ENCODE measurements around the gene DIPK1B.

DIPK1B gene

DNA sequence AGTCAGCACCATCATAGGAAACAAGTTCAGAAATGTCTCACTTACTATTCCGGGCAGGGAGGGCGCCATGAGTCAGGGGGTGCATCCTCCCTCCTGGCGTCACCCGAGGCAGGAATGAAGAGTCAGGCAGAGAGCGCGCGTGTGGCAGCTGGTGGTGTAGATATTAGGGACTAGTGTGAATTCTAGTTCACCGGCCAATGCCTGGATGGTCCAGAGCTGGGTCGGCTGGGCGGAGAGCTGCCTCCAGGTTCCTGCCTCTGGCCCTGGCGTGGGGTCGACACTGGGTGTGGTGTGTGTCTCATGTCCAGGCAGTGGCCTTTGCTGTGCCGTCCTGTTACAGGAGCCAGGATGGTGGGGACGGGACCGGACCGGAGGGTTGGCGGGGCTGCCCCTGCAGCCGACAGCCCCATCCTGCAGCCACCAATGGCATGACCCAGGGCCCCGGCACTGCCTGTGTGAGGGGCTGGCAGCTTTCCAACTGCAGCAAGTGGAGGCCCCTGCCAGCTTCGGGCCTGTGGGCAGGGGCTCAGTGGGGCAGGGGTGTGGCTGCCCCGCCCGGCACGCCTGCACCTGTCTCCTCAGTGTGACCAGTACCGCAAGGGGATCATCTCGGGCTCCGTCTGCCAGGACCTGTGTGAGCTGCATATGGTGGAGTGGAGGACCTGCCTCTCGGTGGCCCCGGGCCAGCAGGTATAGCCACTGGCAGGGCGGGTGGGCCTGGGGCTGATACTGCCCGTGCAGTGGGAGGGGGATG, 9.1 kb downstream of the DIPK1B start:
- no peak for DNase-seq

DNA sequence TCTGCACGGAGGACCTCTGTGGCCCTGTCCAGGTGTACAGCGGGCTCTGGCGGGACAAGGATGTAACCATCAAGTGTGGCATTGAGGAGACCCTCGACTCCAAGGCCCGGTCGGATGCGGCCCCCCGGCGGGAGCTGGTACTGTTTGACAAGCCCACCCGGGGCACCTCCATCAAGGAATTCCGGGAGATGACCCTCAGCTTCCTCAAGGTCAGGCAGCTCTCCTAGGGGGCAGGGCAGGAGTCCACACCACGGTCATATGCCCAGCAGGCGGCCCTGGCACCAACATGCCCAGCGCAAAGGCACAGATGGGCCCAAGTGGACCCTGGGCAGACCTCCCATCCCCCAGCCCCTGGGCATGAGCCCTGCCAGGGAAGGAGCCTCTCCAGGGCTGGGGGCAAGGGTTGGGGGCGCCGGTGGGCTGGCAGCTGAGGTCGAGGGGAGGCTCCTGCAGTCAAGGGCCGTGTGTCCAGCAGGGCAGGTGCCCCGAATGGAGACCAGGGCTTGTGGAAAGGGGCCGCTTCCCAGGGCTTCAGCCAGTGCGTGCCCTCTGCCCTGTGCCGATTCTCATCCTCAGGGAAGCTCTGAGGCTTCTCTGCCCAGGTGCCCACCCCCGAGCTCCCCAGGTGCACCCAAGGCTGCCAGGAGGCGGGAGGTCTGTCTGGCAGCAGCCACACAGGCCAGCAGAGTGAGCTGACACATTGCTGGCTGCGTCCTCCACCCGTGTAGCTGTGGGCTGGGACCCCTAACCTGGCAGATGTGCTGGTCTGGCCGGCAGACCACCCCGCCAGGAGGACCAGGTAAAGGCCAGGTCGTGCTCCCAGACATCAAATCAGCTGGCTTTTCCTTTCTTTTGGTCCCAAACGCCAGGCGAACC, 10.0 kb downstream of the DIPK1B start:
- DNase-seq = no peak

DNA sequence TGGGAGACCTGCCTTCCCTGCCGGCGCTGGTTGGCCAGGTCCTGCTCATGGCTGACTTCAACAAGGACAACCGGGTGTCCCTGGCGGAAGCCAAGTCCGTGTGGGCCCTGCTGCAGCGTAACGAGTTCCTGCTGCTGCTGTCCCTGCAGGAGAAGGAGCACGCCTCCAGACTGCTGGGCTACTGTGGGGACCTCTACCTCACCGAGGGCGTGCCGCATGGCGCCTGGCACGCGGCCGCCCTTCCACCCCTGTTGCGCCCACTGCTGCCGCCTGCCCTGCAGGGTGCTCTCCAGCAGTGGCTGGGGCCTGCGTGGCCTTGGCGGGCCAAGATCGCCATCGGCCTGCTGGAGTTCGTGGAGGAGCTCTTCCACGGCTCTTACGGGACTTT, 10.6 kb downstream of the DIPK1B start:
- DNase-seq = no peak

DNA sequence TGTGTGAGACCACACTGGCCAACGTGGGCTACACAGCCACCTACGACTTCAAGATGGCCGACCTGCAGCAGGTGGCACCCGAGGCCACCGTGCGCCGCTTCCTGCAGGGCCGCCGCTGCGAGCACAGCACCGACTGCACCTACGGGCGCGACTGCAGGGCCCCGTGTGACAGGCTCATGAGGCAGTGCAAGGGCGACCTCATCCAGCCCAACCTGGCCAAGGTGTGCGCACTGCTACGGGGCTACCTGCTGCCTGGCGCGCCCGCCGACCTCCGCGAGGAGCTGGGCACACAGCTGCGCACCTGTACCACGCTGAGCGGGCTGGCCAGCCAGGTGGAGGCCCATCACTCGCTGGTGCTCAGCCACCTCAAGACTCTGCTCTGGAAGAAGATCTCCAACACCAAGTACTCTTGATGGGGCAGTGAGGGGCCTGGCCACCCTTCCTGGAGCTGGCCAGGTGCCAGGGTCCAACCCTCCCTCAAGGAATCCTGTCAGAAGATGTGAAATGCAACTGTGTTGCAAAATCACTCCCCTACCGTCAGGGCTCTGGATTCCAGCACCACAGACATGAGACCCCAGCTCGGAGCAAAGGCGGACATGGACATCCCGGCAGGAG, 11.1 kb downstream of the DIPK1B start:
- no peak for DNase-seq

DNA sequence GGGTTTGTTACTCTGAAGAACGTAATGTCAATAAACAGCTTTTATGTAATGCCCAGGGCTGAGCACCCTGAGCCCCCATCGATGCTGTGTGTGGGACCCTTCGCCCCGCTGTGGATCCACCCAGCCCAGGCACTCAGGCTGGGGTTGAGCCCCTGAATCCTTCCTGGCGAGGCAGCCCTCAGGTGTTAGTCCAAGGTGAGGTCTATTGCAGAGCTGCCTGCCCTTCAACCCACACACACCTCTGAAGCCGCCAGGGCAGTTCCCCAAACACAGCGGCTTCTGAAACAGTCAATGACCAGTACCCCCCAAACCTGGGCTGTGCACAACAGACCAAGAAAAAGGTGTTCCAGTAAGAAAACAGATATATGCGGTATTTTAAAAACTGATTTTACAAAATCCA, 11.6 kb downstream of the DIPK1B start:
- no peak for DNase-seq

DNA sequence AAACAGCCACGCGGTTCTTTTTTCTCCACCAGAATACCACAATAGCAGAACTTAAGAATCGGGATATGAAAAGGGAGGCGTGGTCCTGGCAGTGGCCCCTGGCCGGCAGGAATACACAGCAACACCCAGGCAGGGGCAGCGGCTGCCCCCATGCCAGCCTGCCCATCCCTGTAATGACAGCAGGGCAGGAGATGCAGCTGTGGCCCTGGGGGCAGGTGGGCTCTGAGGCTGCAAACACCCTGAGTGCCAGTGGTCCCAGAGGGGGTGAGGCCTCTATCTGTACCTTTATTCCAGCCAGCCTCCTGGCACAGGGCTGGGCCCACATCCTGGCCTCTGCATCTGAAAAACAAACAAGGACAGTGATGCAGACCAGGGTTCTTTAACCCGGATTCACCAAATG, 12.4 kb downstream of the DIPK1B start:
- no peak for DNase-seq

DNA sequence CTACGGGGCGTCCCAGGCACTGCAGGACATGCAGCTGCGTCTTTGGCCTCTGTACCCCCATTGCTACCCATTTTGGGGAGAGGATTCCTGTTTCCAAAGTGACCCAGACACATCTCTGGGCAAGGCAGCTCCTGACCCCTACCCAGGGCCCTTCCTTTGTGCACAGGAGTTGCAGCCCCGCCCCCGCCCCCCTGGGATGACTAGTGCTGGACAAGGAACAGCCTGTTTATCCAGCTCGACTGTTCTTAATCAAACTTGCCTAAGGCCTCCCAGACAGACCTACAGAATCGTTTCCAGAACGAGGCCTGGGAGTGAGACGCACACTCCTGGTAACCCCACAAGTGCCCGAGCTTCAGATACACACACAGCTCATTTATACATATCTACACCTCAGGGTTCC, 13.2 kb downstream of the DIPK1B start:
- no peak for DNase-seq

DNA sequence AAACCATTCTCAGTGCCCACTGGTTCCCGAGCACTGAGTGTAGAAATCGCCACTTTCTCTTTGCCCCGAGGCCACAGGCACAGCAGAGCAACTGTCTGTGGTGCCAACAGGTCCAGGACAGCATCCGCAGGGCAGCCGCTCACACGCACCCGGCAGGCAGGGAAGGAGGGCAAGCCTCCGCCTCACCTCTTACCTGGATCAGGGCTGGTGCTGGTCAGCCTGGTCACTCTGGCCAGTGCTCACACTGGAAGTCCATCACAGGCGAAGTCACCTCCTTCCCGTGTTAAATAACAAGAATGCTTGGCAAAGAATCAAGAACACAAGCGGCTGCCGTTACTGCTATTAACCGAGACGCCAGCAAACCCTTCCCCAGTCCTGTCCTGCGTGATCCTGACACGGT, 13.7 kb downstream of the DIPK1B start:
- no peak for DNase-seq

DNA sequence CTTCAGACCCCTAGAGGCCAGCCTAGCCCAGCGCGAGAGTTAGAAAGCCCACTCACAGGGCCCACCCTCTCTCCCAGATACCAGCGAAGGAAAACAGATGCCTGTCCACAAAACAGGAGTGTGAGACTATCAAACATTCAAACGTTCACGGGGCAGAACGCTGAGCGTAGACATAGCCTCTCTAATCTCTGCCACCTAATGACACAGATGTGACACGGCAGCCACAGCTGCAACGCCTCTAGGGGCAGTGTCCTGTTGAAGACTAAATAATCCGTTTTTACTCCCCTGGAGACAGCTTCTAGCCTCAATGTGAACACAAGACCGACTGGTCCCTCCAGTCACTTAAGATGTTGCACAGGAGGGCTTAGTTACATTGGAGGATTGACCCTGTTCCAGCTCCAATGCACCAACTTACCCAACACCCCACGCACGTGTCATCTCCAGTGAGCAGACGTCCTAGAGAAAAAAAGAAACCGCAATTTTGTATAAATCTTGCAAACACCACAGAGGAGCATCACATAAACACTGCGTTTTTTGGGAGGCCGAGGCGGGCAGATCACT, 14.3 kb downstream of the DIPK1B start:
- DNase-seq = peak; percentile 56

DNA sequence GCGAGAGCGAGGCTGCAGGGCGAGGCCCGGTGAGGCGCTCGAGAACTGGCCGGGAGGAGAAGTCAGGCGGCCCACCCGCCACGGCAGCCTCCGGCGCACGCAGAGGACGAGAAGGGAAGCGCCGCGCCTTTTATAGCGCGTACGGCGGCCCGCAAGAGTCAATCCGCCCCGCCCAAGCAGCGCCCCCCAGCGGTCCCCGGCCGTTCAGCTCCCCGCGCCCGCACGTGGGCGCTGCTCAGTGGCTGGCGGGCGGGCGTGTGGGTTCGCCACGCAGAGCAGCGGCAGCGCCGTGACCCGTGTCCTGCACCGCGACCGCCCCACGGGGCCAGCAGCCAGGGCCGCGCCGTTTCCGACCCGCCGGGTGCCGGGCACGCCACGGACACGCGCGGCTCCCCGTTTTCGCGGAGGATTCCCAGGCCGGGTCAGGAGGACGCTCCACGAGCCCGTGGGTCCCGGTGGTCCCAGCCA, 15.7 kb downstream of the DIPK1B start:
- DNase-seq = peak; percentile 98

DNA sequence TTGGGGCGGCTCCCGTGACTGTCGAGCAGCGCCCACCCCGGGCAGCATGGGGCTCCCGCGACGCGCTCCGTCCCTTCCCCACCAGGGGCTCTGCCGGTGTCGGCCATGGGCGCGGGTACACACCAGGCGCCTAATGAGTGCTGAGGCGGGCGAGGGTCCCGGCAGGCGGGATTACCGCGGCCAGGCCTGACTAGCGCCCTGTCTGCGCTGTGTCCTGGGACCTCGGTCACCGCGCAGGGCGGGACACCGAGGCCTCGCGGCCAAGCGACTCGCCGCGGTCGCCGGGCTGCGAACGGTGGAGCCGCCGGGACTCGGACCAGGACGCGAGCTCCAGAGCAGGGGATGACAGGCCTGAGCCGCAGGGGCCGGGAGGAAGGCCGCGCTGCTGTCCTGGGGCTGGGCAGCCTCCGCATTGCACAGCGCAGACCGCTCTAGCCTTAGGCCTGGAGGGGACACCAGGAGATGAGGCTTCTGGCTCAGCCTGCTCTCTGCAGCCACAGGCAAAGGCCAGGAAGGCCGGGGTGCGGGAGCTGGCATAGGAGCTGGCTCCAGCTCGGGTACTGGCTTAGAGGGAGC, 16.3 kb downstream of the DIPK1B start:
- DNase-seq = no peak

DNA sequence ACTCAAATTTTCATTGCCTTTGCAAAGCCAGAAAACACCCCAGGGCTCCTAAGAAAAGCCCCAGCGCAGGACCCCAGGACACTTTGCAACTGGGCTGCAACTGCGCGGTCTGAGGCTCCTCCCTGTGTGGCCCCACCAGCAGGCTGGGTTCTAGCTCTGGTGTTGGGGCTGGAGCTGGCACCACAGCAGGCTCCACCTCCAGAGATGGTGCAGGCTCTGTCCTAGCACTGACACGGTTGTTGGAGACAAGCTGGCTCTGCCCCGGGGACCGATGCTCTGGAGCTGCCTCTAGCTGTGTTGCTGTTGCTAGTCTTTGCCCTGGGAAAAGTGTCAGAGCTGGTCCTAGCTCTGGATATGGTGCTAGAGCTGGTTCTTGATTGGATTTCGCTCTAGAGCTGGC, 16.8 kb downstream of the DIPK1B start:
- DNase-seq = no peak

DNA sequence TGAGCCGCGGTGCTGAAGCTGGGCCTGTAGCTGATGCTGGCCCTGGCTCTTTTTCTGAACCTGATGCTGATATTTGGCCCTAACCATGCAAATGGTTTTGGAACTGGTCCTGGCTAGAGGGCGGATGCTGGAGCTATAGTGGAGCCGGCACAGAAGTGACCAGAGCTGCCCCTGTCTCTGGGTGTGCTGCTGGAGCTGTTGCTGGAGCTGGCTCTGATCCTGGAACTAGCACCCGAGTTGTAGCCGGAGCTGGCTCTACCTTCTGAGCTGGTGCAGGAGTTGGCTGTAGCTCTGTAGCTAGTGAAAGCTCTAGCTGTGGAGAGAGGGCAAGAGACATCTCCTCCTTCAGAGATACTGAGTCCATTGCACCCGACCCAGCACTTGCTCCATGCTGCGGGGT, 17.6 kb downstream of the DIPK1B start:
- DNase-seq = no peak

DNA sequence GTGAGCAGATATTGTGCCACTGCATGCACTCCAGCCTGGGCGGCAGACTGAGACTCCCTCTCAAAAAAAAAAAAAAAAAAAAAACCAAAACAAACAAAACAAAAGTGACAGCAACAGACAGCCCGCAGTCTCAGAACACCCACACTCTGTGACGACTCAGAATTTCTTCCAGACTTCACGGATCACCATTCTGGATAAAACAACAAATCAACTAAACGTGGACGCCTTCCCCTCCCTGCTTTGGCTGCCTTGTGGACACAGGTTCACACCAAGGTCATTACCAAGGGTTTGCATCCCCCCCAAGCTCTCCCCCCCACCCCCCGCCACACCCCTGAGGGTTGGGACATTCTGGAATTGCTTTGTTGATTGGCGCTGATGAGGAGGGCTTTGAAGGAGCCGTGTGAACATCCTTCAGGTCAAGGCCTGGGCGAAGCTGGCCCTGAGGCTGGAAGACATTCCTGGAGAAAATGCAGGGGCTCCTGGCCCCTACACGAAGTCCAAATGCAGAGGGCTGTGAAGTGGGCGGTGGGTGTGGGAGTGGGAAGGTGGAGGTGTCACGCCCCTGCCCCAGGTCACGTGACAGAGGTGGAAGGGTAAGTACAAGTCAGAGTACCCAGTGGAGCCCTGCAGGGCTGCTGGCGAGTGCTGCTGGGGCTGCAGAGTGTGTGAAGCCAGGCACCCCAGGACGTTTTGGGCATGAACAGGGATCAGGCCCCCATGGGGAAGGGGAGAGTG, 20.2 kb downstream of the DIPK1B start:
- no peak for DNase-seq

DNA sequence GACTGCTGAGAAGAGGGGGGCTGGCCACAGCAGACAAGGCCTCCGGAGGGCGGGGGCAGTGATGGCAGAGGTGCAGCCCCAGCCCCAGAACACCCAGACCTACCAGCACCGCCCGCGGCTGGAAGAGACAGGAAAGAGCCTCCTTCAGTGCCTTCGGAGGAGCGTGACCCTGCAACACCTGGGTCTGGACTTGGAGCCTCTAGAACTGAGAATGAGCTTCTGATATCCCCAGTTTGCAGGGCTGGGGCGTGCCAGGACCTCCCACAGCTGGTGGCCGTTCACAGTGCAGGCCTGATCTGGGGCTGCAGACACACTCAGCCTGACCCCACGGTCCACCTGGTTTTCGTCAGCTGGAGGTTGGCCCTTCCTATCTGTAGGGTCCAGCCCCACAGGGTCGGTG, 21.2 kb downstream of the DIPK1B start:
- DNase-seq = no peak

DNA sequence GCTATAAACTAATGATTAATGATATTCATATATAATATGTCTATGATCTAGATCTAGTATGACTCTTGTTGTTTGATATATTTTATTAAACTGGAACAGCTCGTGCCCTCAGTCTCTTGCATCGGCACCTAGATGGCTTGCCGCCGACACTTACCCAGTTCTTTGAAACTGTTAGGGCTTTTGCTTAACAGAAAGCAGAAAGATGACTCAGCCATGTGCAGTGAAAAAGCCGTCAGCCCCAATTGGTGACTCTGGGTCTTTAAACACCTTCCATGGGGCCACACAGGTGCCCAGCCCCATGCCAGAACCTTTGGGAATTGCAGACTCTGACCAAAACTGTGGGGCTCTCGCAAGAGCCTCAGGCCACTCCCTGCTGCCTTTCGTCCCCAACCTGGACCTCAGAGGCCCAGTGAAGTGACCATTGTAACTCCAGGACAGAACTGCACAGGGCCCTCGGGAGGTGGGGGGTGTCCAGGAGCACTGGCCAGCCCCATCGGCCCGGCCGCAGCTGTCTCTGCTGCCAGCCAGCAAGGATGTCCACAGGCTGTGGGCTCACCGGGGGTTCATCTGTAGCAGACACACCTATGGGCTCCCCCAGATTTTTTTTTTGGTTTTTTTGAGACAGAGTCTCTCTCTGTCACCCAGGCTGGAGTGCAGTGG, 22.6 kb downstream of the DIPK1B start:
- no peak for DNase-seq

DNA sequence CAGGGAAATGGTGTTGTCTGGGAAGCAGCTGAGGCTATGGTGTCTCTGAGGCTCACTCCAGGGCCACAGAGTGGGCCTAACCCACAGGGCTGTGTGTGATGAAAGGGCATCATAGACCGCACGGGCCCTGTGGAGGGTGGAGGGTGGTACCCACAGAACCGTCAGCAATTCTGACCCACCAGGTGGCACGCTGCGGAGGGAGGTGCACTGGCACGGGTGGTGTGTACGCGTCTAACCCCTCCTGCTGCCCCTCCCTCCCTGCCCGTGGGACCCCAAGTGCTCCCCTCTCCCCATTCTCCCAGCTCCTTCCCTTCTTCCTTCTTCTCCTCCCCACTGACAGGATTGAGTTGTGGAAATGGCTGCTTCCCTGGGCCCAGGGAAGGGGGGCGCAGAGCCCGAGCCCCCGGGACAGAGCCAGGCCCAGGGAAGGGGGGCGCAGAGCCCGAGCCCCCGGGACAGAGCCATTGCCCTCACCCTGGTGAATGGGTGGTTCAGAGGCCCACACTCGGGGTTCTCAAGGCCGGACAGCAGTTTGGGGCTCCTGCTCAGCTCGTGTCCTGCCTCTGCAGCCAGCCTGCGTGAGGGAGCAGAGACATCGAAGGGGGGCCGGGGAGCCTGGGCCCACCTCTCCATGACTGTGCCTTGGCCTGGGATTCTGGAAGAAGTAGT, 23.6 kb downstream of the DIPK1B start:
- no peak for DNase-seq

DNA sequence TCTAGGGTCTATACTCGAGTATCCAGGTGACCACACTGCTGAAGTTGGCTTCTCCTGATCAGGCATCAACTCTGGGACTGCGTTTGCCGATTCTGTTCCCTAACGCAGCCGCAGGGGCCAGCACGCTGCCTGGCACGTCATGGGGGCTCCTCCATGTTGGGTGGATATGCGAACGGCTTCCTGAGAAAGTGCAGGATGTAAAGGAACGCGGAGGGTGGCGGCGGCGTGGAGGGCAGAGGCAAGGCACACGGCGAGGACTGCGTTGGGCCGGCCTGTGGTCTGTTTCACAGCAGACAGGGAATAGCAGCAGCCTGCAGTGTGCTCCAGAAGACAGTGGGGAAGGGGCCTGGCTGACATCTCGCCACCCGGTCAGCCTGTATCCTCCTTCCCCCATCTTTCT, 26.6 kb downstream of the DIPK1B start:
- DNase-seq = no peak

DNA sequence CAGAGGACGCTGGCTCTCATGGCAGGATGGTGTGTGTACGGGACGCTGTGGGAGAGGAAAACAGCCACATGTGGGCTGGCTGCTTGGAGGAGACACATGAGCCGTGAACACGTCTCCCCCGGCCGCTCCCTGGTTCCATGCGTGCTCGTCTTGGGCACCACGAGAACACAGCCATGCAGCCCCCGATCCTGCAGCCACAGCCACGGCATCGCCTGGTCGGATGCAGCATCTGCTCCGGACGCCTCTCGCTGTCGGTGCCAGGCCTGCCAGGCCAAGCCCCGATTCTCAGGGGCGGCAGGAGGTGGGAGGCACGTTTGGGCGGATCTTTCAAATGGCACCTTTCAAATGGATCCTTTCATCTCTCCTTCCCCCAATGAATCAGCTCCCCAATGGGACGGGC, 27.1 kb downstream of the DIPK1B start:
- DNase-seq = no peak

DNA sequence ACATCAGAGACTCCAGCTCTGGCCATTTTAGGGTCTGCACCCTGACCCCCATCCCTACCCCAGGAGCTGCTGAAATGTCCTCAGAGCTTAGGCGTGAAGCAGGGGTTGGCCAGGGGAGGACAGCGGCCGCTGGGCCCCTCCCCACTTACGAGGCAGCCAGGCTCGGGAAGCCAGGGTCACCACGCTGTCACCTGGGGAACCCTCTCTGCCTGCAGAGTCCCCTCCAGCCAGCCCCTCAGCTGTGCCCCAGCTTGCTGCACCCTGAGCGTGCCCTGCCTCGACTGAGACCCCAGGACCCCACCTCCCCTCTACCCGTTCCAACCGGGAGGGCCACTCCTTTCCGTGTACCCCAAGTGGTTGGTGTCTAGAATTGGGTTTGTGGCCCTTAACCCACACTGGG, 27.7 kb downstream of the DIPK1B start:
- no peak for DNase-seq

DNA sequence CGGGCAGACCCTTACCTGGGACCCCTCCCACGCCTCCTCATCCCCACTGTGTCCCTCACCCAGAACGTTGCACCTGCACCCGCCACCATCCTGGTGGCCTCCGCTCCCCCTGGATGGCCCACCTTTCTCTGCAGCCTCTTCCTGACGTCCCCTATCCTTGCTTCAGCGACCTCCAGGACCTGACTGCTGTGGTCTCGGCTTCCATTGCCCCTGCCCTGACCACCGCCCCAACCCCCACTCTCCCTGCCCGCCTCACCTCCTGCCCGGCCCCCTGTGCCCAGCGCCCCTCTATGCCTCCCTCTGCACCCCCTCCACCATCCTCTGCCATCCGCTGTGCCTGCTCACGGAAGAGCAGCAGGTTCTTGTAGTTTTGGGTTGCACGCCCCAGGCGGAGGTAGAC, 28.1 kb downstream of the DIPK1B start:
- DNase-seq = no peak
